GM23248 (cell line): ENCODE results near the gene SF3B6. TPM values are rescaled to one million over a fixed set of nuclear protein-coding genes. Genes with fewer than 3 reads are reported as not detected.
"Not testable (repeated sequence)": the region's sequence is repeated elsewhere in the genome, so short reads cannot be mapped to it uniquely, and the experiment has no call there.

ENCODE experiments used
- DNase-seq: peaks from one replicate; pipeline ENCODE4 v3.0.0-alpha.2; 2015
- H2AFZ ChIP-seq: fragments of 200-600 bp; sonication (generic); 2 replicates; pipeline ENCODE4 v1.6.1; 2016; ENCODE audit warnings: antibody characterized with exemption
- H3F3A ChIP-seq: fragments of 200-600 bp; sonication (generic); 2 replicates; pipeline ENCODE4 v1.6.1; 2016; ENCODE audit warnings: mild to moderate bottlenecking, antibody characterized with exemption, mixed run types; ENCODE audit not compliant: insufficient read depth
- H3K27ac ChIP-seq: fragments of 200-600 bp; sonication (generic); 2 replicates; pipeline ENCODE4 v1.5.1; 2016; ENCODE audit warnings: mild to moderate bottlenecking
- H3K27me3 ChIP-seq: fragments of 200-600 bp; sonication (generic); replicated peaks from 2 replicates; pipeline ENCODE4 v1.6.1; 2016; ENCODE audit warnings: mild to moderate bottlenecking; ENCODE audit not compliant: insufficient read depth
- H3K36me3 ChIP-seq: fragments of 200-600 bp; sonication (generic); 2 replicates; pipeline ENCODE4 v1.6.1; 2016; ENCODE audit warnings: low read depth, mild to moderate bottlenecking
- H3K4me1 ChIP-seq: fragments of 200-600 bp; sonication (generic); 2 replicates; pipeline ENCODE4 v1.6.1; 2016; ENCODE audit warnings: mild to moderate bottlenecking; ENCODE audit not compliant: insufficient read depth
- H3K4me2 ChIP-seq: fragments of 200-600 bp; sonication (generic); one replicate; pipeline ENCODE4 v1.6.1; 2016; ENCODE audit warnings: mild to moderate bottlenecking; ENCODE audit not compliant: unreplicated experiment
- H3K4me3 ChIP-seq: fragments of 200-600 bp; sonication (generic); 2 replicates; pipeline ENCODE4 v1.5.1; 2016; ENCODE audit warnings: mild to moderate bottlenecking
- H3K79me2 ChIP-seq: fragments of 200-600 bp; sonication (generic); 2 replicates; pipeline ENCODE4 v1.6.1; 2016; ENCODE audit warnings: mild to moderate bottlenecking; ENCODE audit not compliant: insufficient read depth
- H3K9ac ChIP-seq: fragments of 200-600 bp; sonication (generic); 2 replicates; pipeline ENCODE4 v1.6.1; 2016; ENCODE audit warnings: mild to moderate bottlenecking
- H3K9me2 ChIP-seq: fragments of 200-600 bp; sonication (generic); 2 replicates; pipeline ENCODE4 v1.6.1; 2016; ENCODE audit warnings: mixed run types, mild to moderate bottlenecking, moderate library complexity; ENCODE audit not compliant: insufficient read depth
- H3K9me3 ChIP-seq: fragments of 200-600 bp; sonication (generic); one replicate; pipeline ENCODE4 v1.6.1; 2017; ENCODE audit warnings: low read depth
- H4K20me1 ChIP-seq: fragments of 200-600 bp; sonication (generic); 2 replicates; pipeline ENCODE4 v1.6.0; 2016; ENCODE audit not compliant: insufficient read depth
- EZH2 ChIP-seq: fragments of 200-600 bp; sonication (generic); IDR thresholded peaks from 2 replicates; pipeline ENCODE4 v1.6.1; 2018; ENCODE audit warnings: antibody characterized with exemption, mild to moderate bottlenecking; ENCODE audit not compliant: insufficient read depth, poor library complexity, severe bottlenecking
- EZH2phosphoT487 ChIP-seq: fragments of 200-600 bp; sonication (generic); IDR thresholded peaks from 2 replicates; pipeline ENCODE4 v1.6.1; 2018; ENCODE audit warnings: antibody characterized with exemption, moderate library complexity, mild to moderate bottlenecking, low read depth; ENCODE audit not compliant: insufficient read depth
- WGBS, 2 experiments: methylation state at CpG; one replicate each; pipeline ENCODE4 v1.1.6; 2015 to 2017; ENCODE audit warnings: low lambda C conversion rate in 2 of 2, low coverage in 1 of 2; ENCODE audit errors: missing lambda C conversion rate in 2 of 2; 5-methylcytosine and 5-hydroxymethylcytosine counted together
- in situ Hi-C: fragments of 300-500 bp; cut with MboI; formaldehyde crosslinking; loops from 2 replicates; pipeline ENCODE4 v1.15.0; 2020
- polyA plus RNA-seq: library from polyadenylated mRNA; unstranded; fragments of >200 nt; fragmentation: Nextera tagmentation; extraction: Ambion mirVana; gene quantifications from 2 replicates; pipeline ENCODE4 v1.2.1, GENCODE V29; 2016
- total RNA-seq: library from RNA; depleted of rRNA; stranded (reverse); fragments of >200 nt; shearing (Covaris generic); gene quantifications from 2 replicates; pipeline ENCODE4 v1.2.3, GENCODE V29; 2014

Gene SF3B6
- total and polyA plus RNA-seq, 2 experiments from 2014 or later: 101 to 287 TPM

DNA sequence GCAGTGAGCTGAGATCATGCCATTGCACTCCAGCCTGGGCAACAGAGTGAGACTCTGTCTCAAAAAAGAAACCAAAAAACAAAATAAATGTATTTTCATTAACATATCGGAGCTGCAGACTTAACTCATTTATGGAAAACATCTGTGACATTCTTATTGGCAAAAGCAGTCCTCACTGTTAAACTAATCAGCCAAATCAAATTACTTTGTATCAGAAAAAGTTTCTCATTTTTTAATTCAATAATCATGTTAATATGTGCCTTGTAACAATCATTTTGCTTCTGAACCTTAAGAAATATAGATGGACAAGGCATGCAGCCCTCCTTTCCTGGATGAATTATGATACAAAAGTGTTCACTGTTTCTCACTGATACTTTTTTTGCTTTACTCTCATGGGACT is 26.6 kb upstream of the SF3B6 start:
- Histone ChIP-seq H3K27ac (no peak overlapping the region), H3K79me2 (no peaks in the 10 kb centered on the region), H3K9ac (no peak overlapping the region), H3K4me3 (no peak overlapping the region), H3K27me3 (no peaks in the 10 kb centered on the region), H3K36me3 (no peaks in the 10 kb centered on the region), H3K4me1 (no peaks in the 10 kb centered on the region; the same call in 1 of the 2 replicates), H2AFZ (no peak overlapping the region), H3F3A (0 out of 2 replicates have a peak, but pooled peaks cover 7% of the 10 kb centered on the region), H3K4me2 (no peak overlapping the region), H3K9me2 (no peaks in the 10 kb centered on the region), H3K9me3 (no peaks in the 10 kb centered on the region), H4K20me1 (no peaks in the 10 kb centered on the region)
- in situ Hi-C loops: no loop called here
- TF ChIP-seq EZH2: no peak
- TF ChIP-seq EZH2phosphoT487: no peak
- DNase-seq: no peak
- 35 to 52% methylated on average over 1 of the region's 1 CpG for WGBS, 2 experiments

- Histone ChIP-seq H3K9me2 (no peaks in the 10 kb centered on the region), H3K9me3 (no peaks in the 10 kb centered on the region), H3K27me3 (no peaks in the 10 kb centered on the region), H3K27ac (no peak overlapping the region), H3K4me2 (no peak overlapping the region), H3K9ac (no peak overlapping the region), H4K20me1 (no peaks in the 10 kb centered on the region), H3K79me2 (no peaks in the 10 kb centered on the region), H3K4me1 (no peaks in the 10 kb centered on the region; the same call in 1 of the 2 replicates), H3F3A (0 out of 2 replicates have a peak, but pooled peaks cover 7% of the 10 kb centered on the region), H3K36me3 (no peaks in the 10 kb centered on the region), H2AFZ (no peak overlapping the region), H3K4me3 (no peak overlapping the region)
- WGBS, 2 experiments: 61 to 64% methylated on average over 2 of the region's 2 CpGs
- no peak for DNase-seq
- in situ Hi-C loops: no loop called here
- TF ChIP-seq EZH2phosphoT487 (no peak), EZH2 (no peak)
Observed at GRCh38 chr2:24101992-24102391, 25.9 kb upstream of the SF3B6 start.

GRCh38 chr2:24100732-24101131 is 24.6 kb upstream of the SF3B6 start:
- not testable (repeated sequence) for H2AFZ ChIP-seq

GRCh38 chr2:24095171-24095677 is 19.1 kb upstream of the SF3B6 start:
- H3K9ac ChIP-seq, in situ Hi-C loops, H3K9me2 ChIP-seq, H2AFZ ChIP-seq, H3K27me3 ChIP-seq, DNase-seq, H4K20me1 ChIP-seq, H3K27ac ChIP-seq, H3K36me3 ChIP-seq, H3K4me1 ChIP-seq, H3K4me2 ChIP-seq, H3K9me3 ChIP-seq, H3K4me3 ChIP-seq, H3K79me2 ChIP-seq, H3F3A ChIP-seq: not testable (repeated sequence)
- 81 to 84% methylated on average over 15 to 17 of the region's 17 CpGs for WGBS, 2 experiments

More at GRCh38 chr2:24100732-24101131, 24.6 kb upstream of the SF3B6 start:
- H4K20me1 ChIP-seq, H3K27me3 ChIP-seq, H3K9me2 ChIP-seq, in situ Hi-C loops, H3K4me3 ChIP-seq, H3K79me2 ChIP-seq, H3K36me3 ChIP-seq, H3K9me3 ChIP-seq, H3K4me1 ChIP-seq, H3K27ac ChIP-seq, H3K9ac ChIP-seq, H3K4me2 ChIP-seq, DNase-seq, H3F3A ChIP-seq: not testable (repeated sequence)
- 72 to 85% methylated on average over 2 of the region's 2 CpGs for WGBS, 2 experiments

- H3K79me2 ChIP-seq, in situ Hi-C loops: not testable (repeated sequence)
Observed at GRCh38 chr2:24093270-24093669, 17.1 kb upstream of the SF3B6 start.

More at GRCh38 chr2:24093270-24093669, 17.1 kb upstream of the SF3B6 start:
- H3K27me3 ChIP-seq, H3F3A ChIP-seq, H3K4me3 ChIP-seq, H3K4me1 ChIP-seq, H3K9me2 ChIP-seq, H4K20me1 ChIP-seq, H3K9ac ChIP-seq, H3K4me2 ChIP-seq, H3K36me3 ChIP-seq, H2AFZ ChIP-seq, H3K27ac ChIP-seq, H3K9me3 ChIP-seq, DNase-seq: not testable (repeated sequence)
- 98 to 99% methylated on average over 5 of the region's 5 CpGs for WGBS, 2 experiments
